Epithelial cell of esophagus (primary cell): Measurements from ENCODE around the gene CNOT3.

ENCODE experiments used
- DNase-seq: peaks from one replicate; pipeline ENCODE4 v3.0.0; 2010; ENCODE audit warnings: low read depth
- H3K4me3 ChIP-seq: 2 replicates; pipeline ENCODE4 v1.5.1; 2011; ENCODE audit warnings: mild to moderate bottlenecking, low read length, control low read depth
- CTCF ChIP-seq: IDR thresholded peaks from 2 replicates; pipeline ENCODE4 v1.5.1; 2011; ENCODE audit warnings: low read depth, mild to moderate bottlenecking, low read length, control low read depth, inconsistent platforms; ENCODE audit not compliant: insufficient read depth; ENCODE audit errors: missing control alignments

CNOT3 gene

GRCh38 chr19:54183431-54183830 lies 45.9 kb downstream of the CNOT3 start:
- TF ChIP-seq CTCF: no peak
- DNase-seq: no peak

DNA sequence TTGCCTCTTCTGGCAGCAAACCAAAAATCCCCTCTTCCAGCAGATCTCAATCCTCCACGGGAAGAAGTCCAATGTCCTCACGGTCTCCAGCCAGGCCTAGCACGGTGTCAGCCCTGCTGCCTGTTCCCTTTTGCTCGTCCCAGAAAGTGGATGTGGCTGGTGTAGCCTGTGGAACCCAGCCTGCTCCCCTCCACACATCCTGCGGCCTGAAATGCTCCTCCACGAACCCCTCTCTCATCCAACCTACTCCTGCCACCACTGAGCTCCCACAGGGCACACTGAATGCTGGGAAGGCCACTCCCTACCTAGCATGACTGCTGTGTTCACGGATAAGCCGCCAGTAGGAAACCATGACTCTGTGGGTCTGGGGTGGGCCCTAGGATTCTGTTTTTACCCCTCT lies 48.8 kb downstream of the CNOT3 start:
- no peak for TF ChIP-seq CTCF
- no peak for DNase-seq
- no peak overlapping the region for H3K4me3 ChIP-seq

More at GRCh38 chr19:54183431-54183830, 45.9 kb downstream of the CNOT3 start:
- no peak overlapping the region for H3K4me3 ChIP-seq

GRCh38 chr19:54186934-54187381 lies 49.4 kb downstream of the CNOT3 start:
- TF ChIP-seq CTCF: no peak
- DNase-seq: no peak
- no peak overlapping the region for H3K4me3 ChIP-seq

DNA sequence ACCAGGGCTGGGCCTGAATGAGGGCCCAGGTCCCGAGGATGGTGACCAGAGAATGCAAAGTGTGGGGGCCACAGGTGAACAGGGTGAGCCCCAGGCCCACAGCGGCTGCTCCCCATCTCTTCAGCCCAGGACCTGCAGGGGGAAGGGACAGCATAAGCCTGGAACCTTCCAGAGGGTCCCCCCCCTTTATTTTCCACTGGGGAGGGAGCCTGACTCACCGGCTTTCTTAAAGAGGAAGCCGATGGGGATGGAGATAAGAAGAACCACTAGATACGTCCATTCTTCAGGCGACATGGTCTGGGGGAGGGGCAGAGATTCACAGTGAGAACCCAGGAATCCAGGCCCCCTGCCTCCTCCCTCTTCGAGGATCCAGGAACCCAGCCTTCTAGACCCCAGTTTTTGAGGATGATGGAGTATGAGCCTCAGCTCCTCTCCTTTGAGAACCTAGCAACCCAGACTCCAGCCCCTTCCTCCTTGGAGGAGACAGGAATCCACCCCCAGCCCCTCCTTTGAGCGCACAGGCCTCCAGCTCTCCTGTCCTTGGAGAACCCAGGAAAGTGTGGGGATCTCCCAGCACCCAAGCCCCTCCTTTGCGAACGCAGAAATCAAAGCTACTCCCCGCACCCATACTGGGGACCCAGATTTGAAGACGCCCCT lies 50.8 kb downstream of the CNOT3 start:
- no peak for TF ChIP-seq CTCF
- peak; percentile 26 for DNase-seq
- peak overlapping the region; percentile 67 for H3K4me3 ChIP-seq

GRCh38 chr19:54189145-54189734 lies 51.7 kb downstream of the CNOT3 start, which contains the start of gene MBOAT7:
TSS of gene MBOAT7 (minus strand) at chr19:54189580. CDS start at chr19:54188508, 1,072 bp downstream.
- DNase-seq: no peak
- TF ChIP-seq CTCF: no peak
- peak within 1 kb of the TSS; percentile 76 for H3K4me3 ChIP-seq

- no peak for TF ChIP-seq CTCF
- peak; percentile 100 for DNase-seq
- peak overlapping the region; percentile 76 for H3K4me3 ChIP-seq
Observed at GRCh38 chr19:54189735-54190502, 52.4 kb downstream of the CNOT3 start.
